Fibroblast of skin of abdomen (primary cell): ENCODE data around the gene PPP5C.
A peak's percentile ranks its signal among the peaks of the same experiment; 100 is the strongest.
"Not testable (repeated sequence)": the region's sequence is repeated elsewhere in the genome, so short reads cannot be mapped to it uniquely, and the experiment has no call there.

Source experiments
- DNase-seq: peaks from one replicate; pipeline ENCODE4 v3.0.0-alpha.2; 2013

Gene PPP5C

GRCh38 chr19:46386996-46387712 is 40.3 kb downstream of the PPP5C start:
- no peak for DNase-seq

GRCh38 chr19:46387713-46388130 is 40.8 kb downstream of the PPP5C start:
- DNase-seq: no peak

GRCh38 chr19:46388311-46389095 is 41.6 kb downstream of the PPP5C start:
- no peak for DNase-seq

- DNase-seq: no peak
Measured at GRCh38 chr19:46390121-46390858, 43.4 kb downstream of the PPP5C start.

GRCh38 chr19:46390866-46391265 is 44.0 kb downstream of the PPP5C start:
- no peak for DNase-seq

GRCh38 chr19:46391296-46392251 is 44.7 kb downstream of the PPP5C start:
- no peak for DNase-seq

GRCh38 chr19:46392252-46392801 is 45.4 kb downstream of the PPP5C start:
- DNase-seq: peak; percentile 76

GRCh38 chr19:46392837-46393236 is 46.0 kb downstream of the PPP5C start:
- DNase-seq: no peak

- no peak for DNase-seq
Measured at GRCh38 chr19:46393456-46394401, 46.8 kb downstream of the PPP5C start.

GRCh38 chr19:46394402-46394797 is 47.5 kb downstream of the PPP5C start:
- no peak for DNase-seq

- not testable (repeated sequence) for DNase-seq
Measured at GRCh38 chr19:46397801-46398479, 51.1 kb downstream of the PPP5C start.

GRCh38 chr19:46402725-46403124 is 55.8 kb downstream of the PPP5C start:
- DNase-seq: no peak

GRCh38 chr19:46404055-46404752 is 57.3 kb downstream of the PPP5C start:
- DNase-seq: peak; percentile 56

GRCh38 chr19:46404753-46405468 is 58.0 kb downstream of the PPP5C start:
- peak; percentile 52 for DNase-seq

GRCh38 chr19:46406976-46407375 is 60.1 kb downstream of the PPP5C start:
- DNase-seq: no peak

GRCh38 chr19:46407856-46408663 is 61.2 kb downstream of the PPP5C start:
- no peak for DNase-seq

- DNase-seq: peak; percentile 41
Measured at GRCh38 chr19:46408664-46409039, 61.8 kb downstream of the PPP5C start.

- no peak for DNase-seq
Measured at GRCh38 chr19:46409191-46409590, 62.3 kb downstream of the PPP5C start.
